Measurements from ENCODE around the gene NT5C1A.

- TF ChIP-seq EZH2 (IDR thresholded peaks at IDR 0.05) (no peak), POLR2AphosphoS5 (IDR thresholded peaks at IDR 0.05; ENCODE audit: borderline replicate concordance, low read depth, low read length) (no peak), FOXP2 (optimal IDR thresholded peaks at IDR 0.05; ENCODE audit: control extremely low read depth, extremely low read length, insufficient read depth) (no peak)
Observed at GRCh38 chr1:39613250-39613649, 58.7 kb downstream of the NT5C1A start.
